H9 (cell line): ENCODE measurements around the gene CCDC34. TPM values are rescaled to one million over a fixed set of nuclear protein-coding genes. Genes with fewer than 3 reads are reported as not detected.

Source experiments
- DNase-seq: peaks from one replicate; pipeline ENCODE4 v3.0.0-alpha.2; 2017
- H2AFZ ChIP-seq: one replicate; pipeline ENCODE4 v1.6.1; 2013; ENCODE audit warnings: mild to moderate bottlenecking, low read length, control low read depth, moderate library complexity
- H2AK5ac ChIP-seq: 2 replicates; pipeline ENCODE4 v1.6.1; 2013; ENCODE audit warnings: low read length, control low read depth, mixed read lengths; ENCODE audit not compliant: insufficient read length
- H2BK120ac ChIP-seq: one replicate; pipeline ENCODE4 v1.6.1; 2013; ENCODE audit warnings: low read depth, mild to moderate bottlenecking, low read length, control low read depth, inconsistent platforms; ENCODE audit not compliant: poor library complexity, severe bottlenecking
- H2BK12ac ChIP-seq: 2 replicates; pipeline ENCODE4 v1.6.1; 2013; ENCODE audit warnings: low read length, control low read depth, mixed read lengths, low read depth; ENCODE audit not compliant: insufficient read length
- H2BK15ac ChIP-seq: 2 replicates; pipeline ENCODE4 v1.6.1; 2013; ENCODE audit warnings: low read depth, low read length, control low read depth
- H2BK20ac ChIP-seq: one replicate; pipeline ENCODE4 v1.6.1; 2013; ENCODE audit warnings: low read depth, mild to moderate bottlenecking, low read length, control low read depth, inconsistent platforms; ENCODE audit not compliant: poor library complexity, severe bottlenecking
- H2BK5ac ChIP-seq: 2 replicates; pipeline ENCODE4 v1.6.1; 2013; ENCODE audit warnings: low read length, control low read depth, mixed read lengths; ENCODE audit not compliant: insufficient read length
- H3K14ac ChIP-seq: 2 replicates; pipeline ENCODE4 v1.6.1; 2013; ENCODE audit warnings: low read length, control low read depth; ENCODE audit not compliant: insufficient read depth
- H3K18ac ChIP-seq: 2 replicates; pipeline ENCODE4 v1.6.1; 2013; ENCODE audit warnings: low read depth, mild to moderate bottlenecking, mixed read lengths, low read length, control low read depth; ENCODE audit not compliant: insufficient read length
- H3K23ac ChIP-seq: 2 replicates; pipeline ENCODE4 v1.6.1; 2013; ENCODE audit warnings: low read length, control low read depth, mixed read lengths, low read depth; ENCODE audit not compliant: insufficient read length
- H3K23me2 ChIP-seq: 2 replicates; pipeline ENCODE4 v1.6.1; 2013; ENCODE audit warnings: low read depth, mild to moderate bottlenecking, mixed read lengths, low read length, control low read depth; ENCODE audit not compliant: insufficient read length, poor library complexity, severe bottlenecking
- H3K27ac ChIP-seq: 2 replicates; pipeline ENCODE4 v1.5.1; 2013; ENCODE audit warnings: low read length, control low read depth, mixed read lengths, low read depth; ENCODE audit not compliant: insufficient read length
- H3K27me3 ChIP-seq: 2 replicates; pipeline ENCODE4 v1.6.1; 2013; ENCODE audit warnings: low read length, control low read depth, inconsistent platforms; ENCODE audit not compliant: insufficient read depth
- H3K4ac ChIP-seq: 2 replicates; pipeline ENCODE4 v1.6.1; 2013; ENCODE audit warnings: low read depth, mild to moderate bottlenecking, control low read depth, inconsistent platforms, low read length, moderate library complexity
- H3K4me1 ChIP-seq: 2 replicates; pipeline ENCODE4 v1.6.1; 2013; ENCODE audit warnings: low read length, control low read depth, inconsistent platforms; ENCODE audit not compliant: insufficient read depth
- H3K4me2 ChIP-seq: 2 replicates; pipeline ENCODE4 v1.6.1; 2013; ENCODE audit warnings: low read length, control low read depth, mixed read lengths; ENCODE audit not compliant: insufficient read length, insufficient read depth
- H3K56ac ChIP-seq: 2 replicates; pipeline ENCODE4 v1.6.1; 2013; ENCODE audit warnings: low read depth, mild to moderate bottlenecking, mixed read lengths, low read length, control low read depth; ENCODE audit not compliant: insufficient read length
- H3K79me1 ChIP-seq: 2 replicates; pipeline ENCODE4 v1.6.1; 2013; ENCODE audit warnings: low read depth, mild to moderate bottlenecking, moderate library complexity, low read length, control low read depth, inconsistent platforms; ENCODE audit not compliant: insufficient read depth, poor library complexity, severe bottlenecking
- H3K79me2 ChIP-seq: 2 replicates; pipeline ENCODE4 v1.6.1; 2013; ENCODE audit warnings: low read length, control low read depth, inconsistent platforms; ENCODE audit not compliant: insufficient read depth
- H3K9ac ChIP-seq: 2 replicates; pipeline ENCODE4 v1.6.1; 2013; ENCODE audit warnings: low read length, control low read depth, mixed read lengths; ENCODE audit not compliant: insufficient read length; ENCODE audit errors: extremely low read depth
- H3K9me3 ChIP-seq: one replicate; pipeline ENCODE4 v1.6.1; 2013; ENCODE audit warnings: low read depth, low read length, inconsistent platforms; ENCODE audit not compliant: control insufficient read depth
- H3T11ph ChIP-seq: one replicate; pipeline ENCODE4 v1.6.1; 2013; ENCODE audit warnings: mild to moderate bottlenecking, low read length, control low read depth, inconsistent platforms
- H4K20me1 ChIP-seq: one replicate; pipeline ENCODE4 v1.6.1; 2013; ENCODE audit not compliant: control insufficient read depth, insufficient read length, insufficient read depth
- H4K5ac ChIP-seq: 2 replicates; pipeline ENCODE4 v1.6.1; 2013; ENCODE audit warnings: low read depth, mild to moderate bottlenecking, mixed read lengths, low read length, control low read depth; ENCODE audit not compliant: insufficient read length
- H4K8ac ChIP-seq: replicated peaks from 2 replicates; pipeline ENCODE4 v1.6.1; 2013; ENCODE audit warnings: low read length, control low read depth, mixed read lengths, low read depth; ENCODE audit not compliant: insufficient read length
- H4K91ac ChIP-seq: 2 replicates; pipeline ENCODE4 v1.6.1; 2013; ENCODE audit warnings: low read depth, mild to moderate bottlenecking, moderate library complexity, mixed read lengths, low read length, control low read depth; ENCODE audit not compliant: insufficient read length
- H3K27ac Mint-ChIP-seq, 3 experiments: 2 replicates in 2 of 3; 3 replicates in 1 of 3; pipeline ENCODE4 v1.8.0; 2020 to 2021; ENCODE audit warnings: mixed read lengths in 3 of 3, mild to moderate bottlenecking in 1 of 3, moderate library complexity in 1 of 3
- H3K27me3 Mint-ChIP-seq: 2 replicates; pipeline ENCODE4 v1.8.0; 2021; ENCODE audit warnings: low read depth, mild to moderate bottlenecking, moderate library complexity, mixed read lengths
- H3K36me3 Mint-ChIP-seq, 3 experiments: 2 replicates in 2 of 3; 3 replicates in 1 of 3; pipeline ENCODE4 v1.8.0; 2020 to 2021; ENCODE audit warnings: low read depth in 3 of 3, mixed read lengths in 3 of 3; ENCODE audit not compliant: insufficient read depth in 1 of 3
- H3K4me1 Mint-ChIP-seq, 2 experiments: 2 replicates each; pipeline ENCODE4 v1.8.0; 2020; ENCODE audit warnings: mixed read lengths in 2 of 2
- H3K4me3 Mint-ChIP-seq, 2 experiments: 2 replicates in 1 of 2; 3 replicates in 1 of 2; pipeline ENCODE4 v1.8.0; 2020 to 2021; ENCODE audit warnings: mild to moderate bottlenecking in 2 of 2, mixed read lengths in 2 of 2, moderate library complexity in 1 of 2
- H3K9me3 Mint-ChIP-seq, 2 experiments: 2 replicates in 1 of 2; 3 replicates in 1 of 2; pipeline ENCODE4 v1.8.0; 2020; ENCODE audit warnings: mild to moderate bottlenecking in 2 of 2, mixed read lengths in 2 of 2, moderate library complexity in 1 of 2
- CTCF ChIP-seq: fragments of 200-600 bp; sonication (generic); conservative IDR thresholded peaks from 3 replicates; pipeline ENCODE4 v1.8.0; 2021; ENCODE audit warnings: antibody characterized with exemption, mild to moderate bottlenecking
- WGBS: extraction: QIAGEN DNeasy Blood & Tissue Kit; methylation state at CpG from one replicate; pipeline ENCODE4 v1.1.7; 2013; ENCODE audit warnings: missing lambda C conversion rate, low lambda C conversion rate, mixed read lengths; ENCODE audit not compliant: insufficient read length; ENCODE audit errors: extremely low coverage; 5-methylcytosine and 5-hydroxymethylcytosine counted together
- total RNA-seq: library from RNA; stranded (reverse); gene quantifications from 2 replicates; pipeline ENCODE4 v1.2.1, GENCODE V29; 2021

CCDC34 gene
- total RNA-seq, 1 experiment from 2014 or later, result 25.2 TPM

- no peak overlapping the region for H3K14ac ChIP-seq
- no peak for TF ChIP-seq CTCF
- no peak overlapping the region for H2BK15ac ChIP-seq
- peaks cover 15% of the 10 kb centered on the region in 2 experiments for H3K4me1 Mint-ChIP-seq
- no peak overlapping the region for H2BK12ac ChIP-seq
- no peaks in the 10 kb centered on the region for H3K4me1 ChIP-seq
- no peaks in the 10 kb centered on the region for H3K23me2 ChIP-seq
- H3K27me3 Mint-ChIP-seq, result no peaks in the 10 kb centered on the region
- H2BK20ac ChIP-seq, result no peak overlapping the region
- H2BK120ac ChIP-seq, result no peak overlapping the region
- peak overlapping the region in 1 of 3 experiments; percentile 52; a peak in 2 of 7 replicates for H3K27ac Mint-ChIP-seq
- no CpG with 5 or more reads among the region's 2 CpGs for WGBS
- peaks cover 2% of the 10 kb centered on the region for H3K79me1 ChIP-seq
- H3K27ac ChIP-seq, result no peak overlapping the region
- no peak overlapping the region for H3T11ph ChIP-seq
- H3K4ac ChIP-seq, result no peak overlapping the region
- H3K9me3 ChIP-seq, result no peaks in the 10 kb centered on the region
- H3K4me3 Mint-ChIP-seq, result no peak overlapping the region
- no peak overlapping the region for H2BK5ac ChIP-seq
- no peak overlapping the region for H3K23ac ChIP-seq
- H4K8ac ChIP-seq, result no peak overlapping the region
- H2AFZ ChIP-seq, result no peak overlapping the region
- peaks cover 1 to 21% (median 14%) of the 10 kb centered on the region in 3 experiments; a peak in 6 of 7 replicates for H3K36me3 Mint-ChIP-seq
- DNase-seq, result no peak
- peaks cover 2% of the 10 kb centered on the region; the same call in 1 of the 2 replicates for H3K79me2 ChIP-seq
- no peak overlapping the region for H3K56ac ChIP-seq
- no peaks in the 10 kb centered on the region for H3K9me3 Mint-ChIP-seq
- H3K4me2 ChIP-seq, result no peak overlapping the region
- no peak overlapping the region for H3K9ac ChIP-seq
- no peak overlapping the region for H4K5ac ChIP-seq
- H3K18ac ChIP-seq, result no peak overlapping the region
- no peak overlapping the region for H4K91ac ChIP-seq
- H2AK5ac ChIP-seq, result no peak overlapping the region
- H4K20me1 ChIP-seq, result no peaks in the 10 kb centered on the region
- no peaks in the 10 kb centered on the region for H3K27me3 ChIP-seq
Measured at GRCh38 chr11:27409742-27410141, 46.7 kb upstream of the CCDC34 start.
